HG03342 (cell line): Measurements from ENCODE around the gene TLR8.
A peak's percentile ranks its signal among the peaks of the same experiment; 100 is the strongest.
"Not testable (repeated sequence)": the region's sequence is repeated elsewhere in the genome, so short reads cannot be mapped to it uniquely, and the experiment has no call there.

Source experiments
- ATAC-seq: cut with Tn5 transposase; IDR thresholded peaks from one replicate; pipeline ENCODE4 v1.9.1; 2021; ENCODE audit warnings: mild to moderate bottlenecking, moderate library complexity; ENCODE audit not compliant: unreplicated experiment

TLR8 gene

DNA sequence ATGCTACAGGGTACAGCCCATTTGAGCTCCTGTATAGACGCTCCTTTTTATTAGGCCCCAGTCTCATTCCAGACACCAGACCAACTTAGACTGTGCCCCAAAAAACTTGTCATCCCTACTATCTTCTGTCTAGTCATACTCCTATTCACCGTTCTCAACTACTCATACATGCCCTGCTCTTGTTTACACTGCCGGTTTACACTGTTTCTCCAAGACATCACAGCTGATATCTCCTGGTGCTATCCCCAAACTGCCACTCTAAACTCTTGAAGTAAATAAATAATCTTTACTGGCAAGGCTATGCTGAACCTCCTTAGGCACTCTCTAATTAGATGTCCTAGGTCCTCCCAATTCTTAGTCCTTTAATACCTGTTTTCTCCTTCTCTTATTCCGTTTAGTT, 38.0 kb downstream of the TLR8 start:
- ATAC-seq, result not testable (repeated sequence)

DNA sequence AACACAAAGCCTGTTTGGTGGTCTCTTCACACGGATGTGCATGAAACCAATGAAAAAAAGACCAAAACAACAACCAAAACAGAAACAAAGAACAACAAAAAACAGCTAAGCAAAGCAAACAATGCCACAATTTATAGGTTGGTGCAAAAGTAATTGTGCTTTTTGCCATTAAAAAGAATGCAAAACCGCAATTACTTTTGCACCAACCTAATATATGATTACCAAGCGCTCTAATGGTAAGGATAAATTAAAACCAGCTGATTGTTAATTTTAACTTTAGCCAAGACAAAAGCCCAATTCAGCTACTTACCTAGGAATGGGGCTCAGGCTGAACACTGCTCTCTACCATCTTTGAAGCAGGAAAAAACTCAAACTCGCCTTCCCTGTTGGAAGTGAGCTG, 39.1 kb downstream of the TLR8 start:
- no peak for ATAC-seq

DNA sequence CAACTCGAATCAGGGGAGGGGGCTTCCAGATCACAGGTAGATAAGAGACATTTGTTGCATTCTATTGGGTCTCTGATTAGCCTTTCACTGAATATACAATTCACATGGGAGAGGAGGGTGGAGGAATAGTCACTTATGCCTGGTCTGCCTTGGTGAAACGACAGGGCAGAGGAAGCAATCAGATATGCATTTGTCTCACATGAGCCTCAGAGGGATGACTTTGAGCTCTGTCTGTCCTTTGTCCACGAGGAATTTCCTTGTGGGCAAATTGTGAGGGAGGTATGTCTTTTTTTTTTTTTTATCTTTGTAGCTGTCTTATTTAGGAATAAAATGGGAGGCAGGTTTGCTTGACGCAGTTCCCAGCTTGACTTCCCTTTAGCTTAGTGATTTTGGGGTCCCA, 40.0 kb downstream of the TLR8 start:
- ATAC-seq, result no peak

DNA sequence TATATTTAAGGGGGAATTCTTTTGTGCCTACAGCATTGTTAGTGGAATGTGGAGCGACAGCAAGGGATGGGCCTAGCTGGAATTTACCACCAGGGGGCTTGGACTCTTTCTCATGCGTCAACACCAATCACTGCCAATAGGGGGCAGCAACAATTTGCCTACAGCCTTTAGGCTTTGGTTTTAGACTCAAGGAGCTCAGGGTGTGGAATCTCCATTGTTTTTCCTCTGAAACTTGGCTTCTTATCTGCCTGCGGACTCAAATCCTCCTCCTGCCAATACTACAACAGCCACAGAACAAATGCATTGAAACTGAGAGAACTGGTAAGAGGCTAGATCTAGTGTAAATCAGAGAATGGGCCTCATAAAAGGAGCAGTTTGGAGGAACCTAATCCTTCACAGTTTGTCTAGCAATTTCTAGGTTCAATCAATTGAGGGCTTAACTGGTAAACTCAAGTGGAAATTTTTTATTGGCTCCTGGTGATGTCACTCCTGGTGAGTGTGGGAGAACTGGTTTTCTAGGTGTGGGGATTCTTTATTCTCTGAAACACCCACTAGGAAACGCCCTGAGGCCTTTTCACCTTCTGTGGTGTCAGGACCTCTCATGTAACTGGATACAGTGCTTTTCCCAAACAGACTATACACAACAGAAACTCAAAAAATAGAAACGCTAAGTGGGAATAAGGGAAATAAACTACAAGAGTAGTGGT, 40.6 kb downstream of the TLR8 start:
- ATAC-seq, result peak; percentile 30

DNA sequence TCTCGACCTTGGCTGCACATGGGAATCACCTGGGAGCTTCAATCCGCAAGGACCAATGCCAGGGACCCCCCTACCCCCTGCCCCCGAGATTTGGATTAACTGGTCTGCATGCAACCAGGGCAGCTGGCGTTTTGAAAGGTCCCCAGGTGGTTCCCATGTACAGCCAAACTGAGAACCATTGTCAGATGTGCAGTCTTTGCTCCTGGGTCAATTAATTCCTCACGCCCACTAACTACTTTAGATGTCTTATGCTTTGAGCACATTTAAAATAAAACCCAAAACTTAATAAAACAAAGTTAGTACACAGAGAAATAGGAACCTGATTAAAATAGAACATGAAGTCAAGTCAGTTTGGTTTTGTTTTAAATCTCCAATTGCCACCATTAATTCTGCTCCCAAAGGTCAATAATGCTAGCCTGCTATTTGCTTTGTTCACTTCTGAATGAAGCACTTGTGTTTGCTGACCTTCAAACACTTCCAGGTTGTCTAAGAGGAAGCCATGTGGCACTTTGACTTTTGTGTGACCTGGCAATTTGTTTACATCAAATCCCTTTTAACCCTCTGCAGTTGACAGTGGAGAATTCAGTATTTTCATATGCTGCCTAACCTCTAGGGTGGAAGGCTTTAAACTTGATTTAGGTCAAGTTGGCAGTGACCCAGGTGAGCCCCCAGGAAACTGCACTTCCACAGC, 41.3 kb downstream of the TLR8 start:
- ATAC-seq, result no peak

DNA sequence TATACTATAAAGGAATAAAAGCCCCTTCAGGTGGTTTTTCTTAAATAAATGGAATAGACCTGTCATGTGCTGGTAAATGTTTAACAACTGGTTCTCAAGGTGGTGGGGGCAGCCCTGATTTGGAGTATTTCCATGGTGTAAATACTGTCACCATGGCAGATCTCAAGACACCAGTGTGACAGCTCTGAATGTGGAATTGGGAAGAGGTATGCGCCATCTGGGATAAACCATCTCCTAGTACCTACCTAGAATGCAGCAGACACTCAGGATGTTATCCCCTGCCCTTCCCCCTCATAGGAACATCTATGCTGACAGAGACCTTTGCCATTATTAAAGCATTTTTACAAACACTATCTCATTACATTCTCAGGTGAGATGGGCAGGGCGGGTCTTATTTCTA, 42.1 kb downstream of the TLR8 start:
- no peak for ATAC-seq

DNA sequence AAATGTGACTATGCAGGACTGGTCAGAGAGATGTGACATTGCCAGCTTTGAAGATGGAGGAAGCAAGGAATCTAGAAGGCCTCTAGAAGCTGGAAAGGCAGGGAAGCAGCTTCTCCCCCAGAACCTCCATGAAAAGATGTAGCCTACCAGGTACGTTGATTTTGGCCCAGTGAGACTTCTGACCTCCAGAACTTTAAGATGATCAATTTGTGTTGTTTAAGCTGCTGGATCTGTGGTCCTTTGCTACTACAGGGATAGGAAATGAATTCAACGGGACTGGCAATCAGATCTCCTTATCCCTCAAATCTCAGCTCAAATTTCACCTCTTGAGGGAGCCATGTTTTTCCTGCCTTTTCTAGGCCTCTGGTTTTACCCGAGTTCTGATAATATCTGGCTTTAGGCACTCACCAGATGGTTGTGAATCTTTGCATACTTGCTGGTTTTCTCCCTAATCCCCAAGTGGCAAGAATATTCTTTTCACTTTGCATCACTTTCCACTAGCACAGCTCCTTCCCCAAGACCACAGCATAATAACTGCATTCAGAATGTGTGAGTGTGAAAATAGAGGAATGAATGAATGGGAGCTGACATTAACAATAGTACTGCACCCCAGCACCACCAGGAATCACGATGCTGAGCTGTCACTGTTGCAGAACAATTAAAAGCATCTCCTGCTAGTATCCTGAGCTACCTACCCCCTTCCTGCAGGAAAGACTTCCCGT, 42.9 kb downstream of the TLR8 start:
- no peak for ATAC-seq

DNA sequence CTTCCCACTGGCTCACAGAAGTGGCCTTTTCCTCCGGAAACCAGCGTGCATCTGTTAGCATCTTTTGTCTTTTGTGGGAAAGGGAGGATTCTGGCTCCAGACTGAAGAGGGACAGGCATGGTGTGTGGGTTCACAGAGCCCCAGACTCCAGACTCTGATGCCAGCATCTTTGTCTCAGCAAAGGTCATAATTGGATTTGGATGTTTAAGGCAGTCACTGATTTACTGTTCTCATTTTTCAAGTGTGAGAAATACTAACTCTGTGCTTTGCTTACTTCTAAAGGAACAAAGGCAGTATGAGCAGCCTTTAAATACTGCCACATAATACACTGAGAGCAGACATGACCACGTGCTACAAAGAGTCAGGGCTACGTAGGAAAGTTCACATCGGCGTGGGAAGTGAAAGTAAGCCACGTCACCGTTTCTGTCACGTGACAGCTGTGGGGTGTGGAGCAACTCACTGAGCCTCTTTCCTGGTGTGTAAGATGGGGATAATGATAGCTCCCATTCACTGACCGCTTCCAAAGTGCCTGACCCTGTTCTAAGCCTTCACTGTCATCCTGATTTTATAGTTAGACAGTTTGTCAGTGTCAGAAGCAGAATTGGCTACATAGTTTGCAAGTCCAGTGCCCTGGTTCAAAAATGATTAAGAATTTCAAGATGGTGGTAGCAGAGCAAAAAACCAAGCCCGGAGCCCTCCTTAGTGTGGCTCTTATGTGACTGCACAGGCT, 43.7 kb downstream of the TLR8 start:
- ATAC-seq, result peak; percentile 67

DNA sequence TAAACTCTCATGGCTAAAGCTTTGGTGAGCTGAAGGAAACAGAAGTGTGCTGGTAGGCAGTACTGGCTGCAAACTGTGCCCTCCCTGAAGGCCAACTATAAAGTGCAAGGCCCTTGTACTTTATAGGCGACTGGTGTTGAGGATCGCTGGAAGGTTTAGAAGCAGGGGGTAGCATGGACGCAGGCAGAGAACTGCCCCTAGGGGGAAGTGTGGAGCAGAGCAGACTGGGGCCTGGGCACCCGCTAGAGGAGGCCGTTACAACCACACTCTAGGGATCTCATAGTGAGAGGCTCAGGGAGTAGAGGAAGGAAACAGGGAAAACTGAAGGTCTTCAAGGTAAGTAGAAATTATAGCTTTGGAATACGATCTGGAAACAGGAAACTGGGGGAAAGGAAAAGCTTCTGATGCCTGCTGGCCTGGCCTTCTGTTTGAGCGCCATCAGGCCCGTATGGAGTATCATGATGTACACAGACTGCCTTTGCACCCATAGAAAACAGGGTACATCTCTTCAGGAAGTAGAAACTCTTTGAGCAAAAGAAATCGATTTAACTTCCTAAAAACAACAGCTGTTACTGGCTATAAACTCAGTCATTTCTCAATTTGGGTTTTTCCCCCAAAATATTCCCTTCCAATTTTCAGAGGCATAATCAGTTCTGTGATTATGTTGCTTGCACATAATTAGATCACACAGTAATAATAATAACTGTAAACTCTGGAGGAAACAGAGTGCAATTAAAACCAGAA, 44.6 kb downstream of the TLR8 start:
- ATAC-seq, result peak; percentile 41

DNA sequence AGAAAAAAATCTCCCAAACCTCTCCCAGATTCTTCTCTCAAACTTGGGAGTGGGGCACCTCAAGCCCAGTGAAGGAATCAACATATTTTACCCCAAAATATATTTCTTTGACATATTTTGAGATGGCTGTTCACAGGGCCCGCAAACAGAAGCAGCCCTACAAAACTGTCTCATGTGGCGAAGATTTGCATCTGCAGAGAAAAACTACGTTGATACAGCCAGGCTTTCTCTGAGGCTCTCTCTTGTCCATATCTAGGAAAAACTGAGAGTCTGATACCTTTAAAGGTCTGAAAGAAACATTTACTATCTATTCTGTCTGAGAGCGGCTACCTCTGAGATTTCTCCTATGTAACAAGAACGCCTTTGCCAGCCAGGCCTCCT, 45.2 kb downstream of the TLR8 start:
- ATAC-seq, result no peak

DNA sequence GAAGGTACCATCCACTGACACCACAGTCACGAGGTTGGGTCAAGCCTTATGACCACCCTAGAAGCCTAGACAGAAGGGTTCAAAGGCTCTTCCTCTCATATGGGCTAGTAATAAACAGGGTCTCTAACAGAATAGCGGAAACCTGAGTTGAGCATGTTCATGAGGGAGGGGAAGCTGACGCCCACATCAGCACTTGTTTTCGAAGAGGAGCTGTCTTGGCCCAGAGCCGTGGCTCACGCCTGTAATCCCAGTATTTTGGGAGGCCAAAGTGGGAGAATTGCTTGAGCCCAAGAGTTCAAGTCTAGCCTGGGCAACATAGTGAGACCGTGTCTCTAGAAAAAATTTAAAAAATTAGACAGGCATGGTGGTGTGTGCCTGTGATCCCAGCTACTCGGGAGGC, 47.0 kb downstream of the TLR8 start:
- ATAC-seq, result no peak

DNA sequence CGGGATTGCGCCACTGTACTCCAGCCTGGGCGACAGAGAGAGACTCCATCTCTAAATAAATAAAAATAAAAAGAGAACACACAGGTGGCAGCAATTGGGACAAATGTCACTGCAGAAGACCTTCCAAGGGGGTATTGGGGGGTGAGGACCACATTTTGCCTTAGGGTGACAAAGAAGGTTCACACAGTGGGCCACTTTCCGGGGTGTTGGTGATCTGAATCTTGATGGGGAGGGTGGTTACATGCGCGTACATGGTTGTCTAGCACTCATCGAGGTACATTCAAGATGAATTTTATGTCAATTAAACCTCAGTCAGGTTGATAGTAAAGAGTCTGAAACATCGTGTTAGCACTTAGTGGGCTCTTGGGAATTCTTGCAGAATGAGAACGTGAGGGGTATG, 48.0 kb downstream of the TLR8 start:
- ATAC-seq, result no peak

DNA sequence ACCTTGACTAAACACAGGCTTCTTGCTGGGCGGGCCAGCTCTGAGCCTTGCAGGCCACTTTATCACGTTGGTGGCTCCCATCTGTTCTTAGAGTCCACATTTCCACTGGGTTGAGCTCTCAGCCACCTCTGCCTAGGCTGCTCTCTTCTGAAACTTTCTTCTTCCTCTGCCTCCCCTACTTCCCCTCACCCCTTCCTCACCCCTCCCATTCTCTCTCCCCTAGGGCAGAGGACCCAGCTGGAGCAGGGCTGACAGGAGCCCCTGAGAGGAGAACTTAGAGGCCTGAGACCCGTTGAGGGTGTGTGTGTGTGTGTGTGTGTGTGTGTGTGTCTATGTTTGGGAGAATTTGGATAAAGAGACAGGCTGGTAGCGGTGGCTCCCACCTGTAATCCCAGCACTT, 48.6 kb downstream of the TLR8 start:
- no peak for ATAC-seq

DNA sequence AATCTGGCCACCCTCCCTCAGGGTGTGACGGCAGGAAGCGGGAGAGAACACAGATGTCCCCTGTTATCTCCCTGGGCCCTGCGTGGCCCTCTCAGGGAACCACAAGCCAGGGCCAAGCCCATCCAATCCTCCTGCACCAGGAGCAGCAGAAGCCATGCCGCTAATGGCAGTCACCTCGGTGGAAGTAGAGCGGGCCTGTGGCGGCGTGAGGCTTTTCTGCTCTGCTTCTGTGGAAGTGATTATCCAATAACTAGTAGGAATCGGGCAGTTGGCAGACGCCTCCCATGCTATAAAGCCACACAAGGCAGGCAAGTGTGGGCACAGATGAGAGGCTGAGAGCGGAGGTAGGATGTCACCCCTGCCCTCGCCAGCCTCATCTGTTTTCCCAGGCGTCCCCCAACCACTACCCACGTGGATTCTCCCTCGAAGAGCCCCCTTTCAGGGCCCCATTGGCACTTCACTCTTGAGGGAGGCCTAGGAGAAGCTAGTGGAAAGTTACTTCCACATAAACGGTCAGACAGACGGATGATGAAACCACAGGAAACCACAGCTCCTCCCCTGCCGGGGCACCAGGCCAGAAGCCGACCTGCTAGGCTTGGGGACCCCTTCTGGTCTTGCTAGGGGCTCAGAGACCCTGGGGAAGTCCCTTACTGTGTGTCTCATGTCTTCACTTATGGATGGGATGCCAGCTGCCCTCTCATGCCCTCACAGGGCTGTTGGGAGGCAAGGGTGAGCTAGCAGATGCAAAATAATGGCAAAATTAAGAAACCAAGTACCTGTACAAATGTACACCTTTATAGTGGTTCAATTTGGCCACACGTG, 49.7 kb downstream of the TLR8 start:
- ATAC-seq, result peak; percentile 44

DNA sequence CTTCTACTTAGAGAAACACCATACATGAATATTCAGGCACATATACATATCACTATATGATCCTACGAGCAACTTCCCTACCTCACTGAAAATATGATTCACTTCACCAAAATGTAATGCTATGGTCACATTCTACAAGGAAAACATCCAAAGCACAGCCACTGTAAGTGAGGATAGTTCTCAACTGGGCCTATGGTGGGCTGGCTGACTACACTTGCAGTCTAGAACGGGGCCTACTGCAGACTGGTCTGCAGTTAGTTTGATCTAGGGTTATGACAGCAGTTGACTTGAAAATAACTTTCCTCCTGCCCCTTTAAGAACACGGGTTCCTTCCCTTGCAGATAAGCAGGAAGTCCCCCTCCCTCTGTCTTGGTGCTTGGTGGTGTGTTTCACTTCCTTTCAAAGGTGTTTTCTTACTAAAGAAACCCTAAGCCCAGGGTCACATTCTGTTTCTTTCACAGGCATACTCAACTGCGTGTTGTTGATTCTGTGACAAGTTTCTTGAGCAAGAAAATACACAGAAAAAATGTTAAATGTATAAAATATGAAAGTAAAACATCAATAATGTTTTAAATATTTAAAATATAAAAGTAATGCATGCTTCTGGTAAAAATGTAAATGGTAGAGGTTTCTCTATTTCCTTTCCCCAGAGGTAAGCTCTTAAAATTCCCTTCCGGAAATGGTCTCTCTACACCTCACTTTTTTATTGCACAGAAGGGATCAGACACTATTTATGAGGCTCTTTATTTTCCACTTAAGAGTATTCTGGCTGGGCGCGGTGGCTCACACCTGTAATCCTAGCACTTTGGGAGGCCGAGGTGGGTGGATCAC, 50.5 kb downstream of the TLR8 start:
- ATAC-seq, result peak; percentile 85

DNA sequence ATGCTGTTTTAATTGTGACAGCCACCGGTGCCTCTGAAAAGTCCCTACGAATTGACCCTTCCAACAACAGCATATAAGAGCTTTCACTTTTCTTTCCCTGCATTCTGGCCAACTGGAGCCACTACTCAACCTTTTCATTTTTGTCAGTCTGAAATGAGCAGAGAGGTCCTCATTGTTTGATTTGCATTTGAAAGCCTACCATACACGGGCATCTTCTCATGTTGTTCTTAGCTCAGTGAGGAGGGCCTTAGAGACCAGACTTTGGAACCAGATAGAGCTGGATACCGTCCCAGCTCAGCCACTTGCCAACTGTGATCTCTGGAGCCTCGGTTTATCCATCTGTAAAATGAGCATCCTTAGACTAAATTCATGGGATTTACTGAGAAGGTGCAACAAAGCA, 51.6 kb downstream of the TLR8 start:
- no peak for ATAC-seq

DNA sequence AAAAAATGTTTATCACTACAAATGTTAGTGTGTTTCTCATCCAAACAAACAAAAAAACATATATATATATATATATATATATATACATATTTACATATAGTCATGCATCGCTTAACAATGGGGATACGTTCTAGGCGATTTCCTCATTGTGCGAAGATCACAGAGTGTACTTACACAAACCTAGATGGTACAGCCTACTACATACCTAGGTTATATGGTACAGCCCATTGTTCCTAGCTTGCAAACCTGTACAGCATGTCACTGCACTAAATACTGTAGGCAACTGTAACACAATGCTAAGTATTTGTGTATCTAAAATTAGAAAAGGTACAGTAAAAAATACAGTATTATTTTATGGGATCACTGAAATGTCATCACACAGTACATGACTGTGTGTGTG, 52.0 kb downstream of the TLR8 start:
- no peak for ATAC-seq

DNA sequence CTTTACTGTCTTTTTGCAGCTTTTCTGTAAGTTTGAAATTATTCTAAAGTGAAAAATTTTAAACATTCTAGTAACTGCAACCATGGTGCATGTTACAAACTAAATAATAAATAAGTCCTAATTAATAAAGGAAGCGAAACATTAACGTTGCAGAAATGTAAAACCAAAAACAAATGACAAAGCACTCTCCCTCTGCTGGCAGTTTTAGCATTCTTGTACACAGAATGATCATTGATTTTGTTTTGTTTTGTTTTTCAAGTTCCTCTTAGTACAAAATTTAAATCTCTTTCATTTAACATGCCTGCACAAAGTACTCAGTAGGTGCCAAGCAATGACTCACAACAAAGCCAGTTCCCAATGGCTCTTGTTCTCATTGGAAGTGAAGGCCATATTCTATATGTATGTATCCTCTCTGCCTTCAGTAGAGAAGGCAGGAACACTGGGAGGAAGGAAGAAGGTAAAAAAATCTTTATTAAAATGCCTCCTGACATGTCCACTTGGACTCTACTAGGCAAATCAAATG, 54.8 kb downstream of the TLR8 start:
- ATAC-seq, result no peak

DNA sequence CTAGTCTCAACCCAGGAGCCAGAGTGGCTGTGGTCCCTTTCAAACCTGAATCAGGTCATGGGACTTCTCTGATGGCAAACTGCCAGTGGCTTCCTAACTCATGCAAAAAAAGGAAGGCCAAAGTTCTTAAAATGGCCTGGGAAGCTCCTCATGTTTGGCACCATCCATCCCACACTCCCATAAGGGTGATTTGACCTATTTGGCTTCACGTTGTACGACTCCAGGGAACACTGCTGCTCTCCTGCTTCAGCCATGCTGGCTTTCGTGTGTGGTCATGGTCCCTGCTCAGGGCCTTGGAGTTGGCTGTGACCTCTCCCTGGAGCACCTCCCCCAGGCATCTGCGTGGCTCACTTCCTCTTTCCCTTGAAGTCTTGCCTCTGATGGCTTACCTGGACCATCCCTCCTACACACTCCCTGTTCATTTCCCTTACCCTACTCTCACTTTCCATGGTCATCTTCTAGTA, 55.7 kb downstream of the TLR8 start:
- ATAC-seq, result peak; percentile 49
